HEK293 (cell line): ENCODE data around the gene DGKZ.
A peak's percentile ranks its signal among the peaks of the same experiment; 100 is the strongest.

Source experiments
- CTCF ChIA-PET: fragments of 350-600 bp; formaldehyde crosslinking; extraction: SDS; loops from one replicate; lab custom pipeline; 2021; ENCODE audit warnings: antibody characterized with exemption; lab: Yijun Ruan, JAX
- POLR2A ChIA-PET: fragments of 300-600 bp; formaldehyde crosslinking; extraction: SDS; loops from one replicate; lab custom pipeline; 2020; ENCODE audit warnings: antibody characterized with exemption, inconsistent platforms; lab: Yijun Ruan, JAX
- H3K27ac ChIP-seq: fragments of 200-500 bp; sonication (Bioruptor generic); 2 replicates; pipeline ENCODE4 v1.5.1; 2014; ENCODE audit warnings: low read depth, low read length, control low read depth, inconsistent platforms; ENCODE audit errors: extremely low read depth
- H3K36me3 ChIP-seq, 2 experiments: fragments of 200-500 bp in 1 of 2; sonication (Bioruptor generic) in 1 of 2; 1 replicate in 1 of 2; 2 replicates in 1 of 2; pipeline ENCODE4 v1.5.1; 2014 to 2017; ENCODE audit warnings: inconsistent platforms in 2 of 2, low read length in 2 of 2; ENCODE audit not compliant: control insufficient read depth in 2 of 2, insufficient read depth in 1 of 2
- H3K4me1 ChIP-seq: fragments of 200-500 bp; sonication (Bioruptor generic); 2 replicates; pipeline ENCODE4 v1.5.1; 2014; ENCODE audit warnings: mild to moderate bottlenecking, low read length, inconsistent platforms; ENCODE audit not compliant: control insufficient read depth, insufficient read depth
- H3K4me3 ChIP-seq: 2 replicates; pipeline ENCODE4 v1.5.1; 2011; ENCODE audit warnings: low read depth, mild to moderate bottlenecking, control low read depth, low read length, moderate library complexity
- H3K9me3 ChIP-seq: fragments of 200-500 bp; sonication (Bioruptor generic); 2 replicates; pipeline ENCODE4 v1.5.1; 2014; ENCODE audit warnings: low read depth, low read length, inconsistent platforms; ENCODE audit not compliant: control insufficient read depth, insufficient read depth
- GFI1B ChIP-seq: fragments of 450-650 bp; formaldehyde crosslinking; IDR thresholded peaks from 2 replicates; pipeline ENCODE4 v1.5.1; 2016; ENCODE audit warnings: missing biosample characterization, missing genetic modification characterization
- GLI2 ChIP-seq: fragments of 450-650 bp; formaldehyde crosslinking; IDR thresholded peaks from 2 replicates; pipeline ENCODE4; 2017; ENCODE audit warnings: missing biosample characterization, missing genetic modification characterization, low read depth, borderline replicate concordance
- GLIS1 ChIP-seq: fragments of 450-650 bp; formaldehyde crosslinking; IDR thresholded peaks from 2 replicates; pipeline ENCODE4 v1.5.1; 2016; ENCODE audit warnings: missing biosample characterization, missing genetic modification characterization
- RBAK ChIP-seq: fragments of 450-650 bp; formaldehyde crosslinking; IDR thresholded peaks from 2 replicates; pipeline ENCODE4 v1.5.1; 2016; ENCODE audit warnings: missing biosample characterization, missing genetic modification characterization
- SCRT1 ChIP-seq: fragments of 450-650 bp; formaldehyde crosslinking; IDR thresholded peaks from 2 replicates; pipeline ENCODE4 v1.5.1; 2016; ENCODE audit warnings: missing biosample characterization, missing genetic modification characterization, borderline replicate concordance
- TCF7L2 ChIP-seq: IDR thresholded peaks from 2 replicates; pipeline ENCODE4 v1.6.1; 2011; ENCODE audit warnings: low read depth, mild to moderate bottlenecking, inconsistent platforms, low read length, moderate library complexity, borderline replicate concordance
- TSHZ1 ChIP-seq: fragments of 450-650 bp; formaldehyde crosslinking; IDR thresholded peaks from 2 replicates; pipeline ENCODE4 v1.5.1; 2016; ENCODE audit warnings: missing biosample characterization, missing genetic modification characterization, borderline replicate concordance
- ZBTB8A ChIP-seq: fragments of 450-650 bp; formaldehyde crosslinking; IDR thresholded peaks from 2 replicates; pipeline ENCODE4 v1.5.1; 2016; ENCODE audit warnings: missing biosample characterization, missing genetic modification characterization
- ZNF133 ChIP-seq: fragments of 450-650 bp; formaldehyde crosslinking; IDR thresholded peaks from 2 replicates; pipeline ENCODE4 v1.5.1; 2016; ENCODE audit warnings: missing biosample characterization, missing genetic modification characterization
- ZNF138 ChIP-seq: fragments of 450-650 bp; formaldehyde crosslinking; IDR thresholded peaks from 2 replicates; pipeline ENCODE4 v1.5.1; 2016; ENCODE audit warnings: missing biosample characterization, missing genetic modification characterization, borderline replicate concordance
- ZNF140 ChIP-seq: fragments of 450-650 bp; formaldehyde crosslinking; IDR thresholded peaks from 2 replicates; pipeline ENCODE4 v1.5.1; 2016; ENCODE audit warnings: missing biosample characterization, missing genetic modification characterization
- ZNF202 ChIP-seq: fragments of 450-650 bp; formaldehyde crosslinking; IDR thresholded peaks from 2 replicates; pipeline ENCODE4 v1.5.1; 2016; ENCODE audit warnings: missing biosample characterization, missing genetic modification characterization, borderline replicate concordance
- ZNF302 ChIP-seq: fragments of 450-650 bp; formaldehyde crosslinking; IDR thresholded peaks from 2 replicates; pipeline ENCODE4 v1.5.1; 2016; ENCODE audit warnings: missing biosample characterization, missing genetic modification characterization, low read depth
- ZNF311 ChIP-seq: fragments of 450-650 bp; formaldehyde crosslinking; IDR thresholded peaks from 2 replicates; pipeline ENCODE4 v1.5.1; 2017; ENCODE audit warnings: missing biosample characterization, missing genetic modification characterization, borderline replicate concordance
- ZNF398 ChIP-seq: fragments of 450-650 bp; formaldehyde crosslinking; IDR thresholded peaks from 2 replicates; pipeline ENCODE4 v1.5.1; 2017; ENCODE audit warnings: missing biosample characterization, missing genetic modification characterization
- ZNF423 ChIP-seq: fragments of 450-650 bp; formaldehyde crosslinking; IDR thresholded peaks from 2 replicates; pipeline ENCODE4 v1.5.1; 2016; ENCODE audit warnings: missing biosample characterization, missing genetic modification characterization
- ZNF501 ChIP-seq: fragments of 450-650 bp; formaldehyde crosslinking; IDR thresholded peaks from 2 replicates; pipeline ENCODE4 v1.5.1; 2016; ENCODE audit warnings: missing biosample characterization, missing genetic modification characterization
- ZNF529 ChIP-seq: fragments of 450-650 bp; formaldehyde crosslinking; IDR thresholded peaks from 2 replicates; pipeline ENCODE4 v1.5.1; 2017; ENCODE audit warnings: missing genetic modification characterization, missing biosample characterization; ENCODE audit not compliant: insufficient replicate concordance
- ZNF580 ChIP-seq: fragments of 450-650 bp; formaldehyde crosslinking; IDR thresholded peaks from 2 replicates; pipeline ENCODE4 v1.5.1; 2016; ENCODE audit warnings: missing biosample characterization, missing genetic modification characterization
- ZNF624 ChIP-seq: fragments of 450-650 bp; formaldehyde crosslinking; IDR thresholded peaks from 2 replicates; pipeline ENCODE4 v1.5.1; 2017; ENCODE audit warnings: missing biosample characterization, missing genetic modification characterization
- ZNF639 ChIP-seq: fragments of 450-650 bp; formaldehyde crosslinking; IDR thresholded peaks from 2 replicates; pipeline ENCODE4 v1.5.1; 2016; ENCODE audit warnings: missing biosample characterization, missing genetic modification characterization
- ZNF747 ChIP-seq: fragments of 450-650 bp; formaldehyde crosslinking; IDR thresholded peaks from 2 replicates; pipeline ENCODE4 v1.5.1; 2016; ENCODE audit warnings: missing biosample characterization, missing genetic modification characterization
- ZNF777 ChIP-seq: fragments of 450-650 bp; formaldehyde crosslinking; IDR thresholded peaks from 2 replicates; pipeline ENCODE4 v1.5.1; 2017; ENCODE audit warnings: missing biosample characterization, missing genetic modification characterization, borderline replicate concordance
- TF ChIP-seq, protein P1 (sequence below): fragments of 450-650 bp; formaldehyde crosslinking; IDR thresholded peaks from 2 replicates; pipeline ENCODE4 v1.5.1; 2016; ENCODE audit warnings: missing biosample characterization, missing genetic modification characterization
- TF ChIP-seq, protein P2 (sequence below): fragments of 450-650 bp; formaldehyde crosslinking; IDR thresholded peaks from 2 replicates; pipeline ENCODE4 v1.5.1; 2016; ENCODE audit warnings: missing biosample characterization, missing genetic modification characterization
- TF ChIP-seq, protein P3 (sequence below): fragments of 450-650 bp; formaldehyde crosslinking; IDR thresholded peaks from 2 replicates; pipeline ENCODE4 v1.5.1; 2016; ENCODE audit warnings: missing biosample characterization, missing genetic modification characterization, borderline replicate concordance

The DGKZ gene

DNA sequence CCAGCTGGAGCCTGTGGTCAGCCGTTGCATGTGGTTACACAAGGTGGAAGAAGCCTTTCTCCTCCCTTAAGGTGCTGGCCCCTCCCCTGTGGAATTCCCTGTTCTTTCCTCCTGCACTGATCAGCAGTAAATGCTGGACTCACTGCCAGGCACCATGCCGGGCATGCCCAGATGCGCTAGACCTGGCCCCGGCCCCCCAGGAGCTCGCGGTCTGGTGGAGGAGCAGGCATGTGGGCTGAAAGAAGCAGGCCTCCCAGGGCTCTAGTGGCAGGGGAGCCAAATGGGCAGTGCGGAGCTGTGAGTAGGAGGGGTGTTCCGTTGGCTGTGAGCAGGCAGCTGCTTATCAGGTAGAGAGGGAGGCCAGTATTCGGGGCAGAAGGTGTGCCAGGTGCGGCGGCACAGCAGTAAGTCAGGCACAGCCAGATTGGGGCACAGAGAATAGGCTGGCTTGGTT lies 10.2 kb downstream of the DGKZ start:
- H3K4me1 ChIP-seq, result peaks cover 9% of the 10 kb centered on the region
- ChIA-PET POLR2A (interaction anchor here (1.1 kb wide), 1 partner anchor 21 kb away, joined by 4 read pairs; no protein-coding TSS in a partner anchor), CTCF (interaction anchor here (0.5 to 1.9 kb wide), 6 partner anchors 8 to 133 kb away, joined by 3 to 8 read pairs (median 3); partner anchors contain the start of gene DGKZ)
- H3K9me3 ChIP-seq, result no peaks in the 10 kb centered on the region
- H3K27ac ChIP-seq, result no peak overlapping the region
- peaks cover 0 to 14% of the 10 kb centered on the region in 2 experiments; a peak in 1 of 3 replicates for H3K36me3 ChIP-seq
- H3K4me3 ChIP-seq, result no peak overlapping the region
- TF ChIP-seq, protein P1, sequence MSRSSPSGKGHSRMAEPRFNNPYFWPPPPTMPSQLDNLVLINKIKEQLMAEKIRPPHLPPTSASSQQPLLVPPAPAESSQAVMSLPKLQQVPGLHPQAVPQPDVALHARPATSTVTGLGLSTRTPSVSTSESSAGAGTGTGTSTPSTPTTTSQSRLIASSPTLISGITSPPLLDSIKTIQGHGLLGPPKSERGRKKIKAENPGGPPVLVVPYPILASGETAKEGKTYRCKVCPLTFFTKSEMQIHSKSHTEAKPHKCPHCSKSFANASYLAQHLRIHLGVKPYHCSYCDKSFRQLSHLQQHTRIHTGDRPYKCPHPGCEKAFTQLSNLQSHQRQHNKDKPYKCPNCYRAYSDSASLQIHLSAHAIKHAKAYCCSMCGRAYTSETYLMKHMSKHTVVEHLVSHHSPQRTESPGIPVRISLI (tag by site-specific recombination), result no peak
- 0 out of 2 replicates have a peak, but pooled peaks have one; percentile 32 for TF ChIP-seq ZBTB8A (tag by site-specific recombination)
- TF ChIP-seq, protein P2, sequence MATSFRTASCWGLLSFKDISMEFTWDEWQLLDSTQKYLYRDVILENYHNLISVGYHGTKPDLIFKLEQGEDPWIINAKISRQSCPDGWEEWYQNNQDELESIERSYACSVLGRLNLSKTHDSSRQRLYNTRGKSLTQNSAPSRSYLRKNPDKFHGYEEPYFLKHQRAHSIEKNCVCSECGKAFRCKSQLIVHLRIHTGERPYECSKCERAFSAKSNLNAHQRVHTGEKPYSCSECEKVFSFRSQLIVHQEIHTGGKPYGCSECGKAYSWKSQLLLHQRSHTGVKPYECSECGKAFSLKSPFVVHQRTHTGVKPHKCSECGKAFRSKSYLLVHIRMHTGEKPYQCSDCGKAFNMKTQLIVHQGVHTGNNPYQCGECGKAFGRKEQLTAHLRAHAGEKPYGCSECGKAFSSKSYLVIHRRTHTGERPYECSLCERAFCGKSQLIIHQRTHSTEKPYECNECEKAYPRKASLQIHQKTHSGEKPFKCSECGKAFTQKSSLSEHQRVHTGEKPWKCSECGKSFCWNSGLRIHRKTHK, result no peak
- TF ChIP-seq ZNF747, result no peak
- TF ChIP-seq ZNF138, result no peak
- TF ChIP-seq GFI1B, result no peak
- no peak for TF ChIP-seq ZNF302 (tag by site-specific recombination)
- TF ChIP-seq ZNF423 (tag by site-specific recombination), result no peak
- no peak for TF ChIP-seq ZNF777
- TF ChIP-seq ZNF580 (tag by site-specific recombination), result no peak
- no peak for TF ChIP-seq ZNF501 (tag by site-specific recombination)
- no peak for TF ChIP-seq ZNF202 (tag by site-specific recombination)
- no peak for TF ChIP-seq RBAK (tag by site-specific recombination)
- TF ChIP-seq ZNF140 (tag by site-specific recombination), result no peak
- peak; percentile 52 for TF ChIP-seq GLIS1 (tag by site-specific recombination)
- no peak for TF ChIP-seq ZNF624 (tag by site-specific recombination)
- TF ChIP-seq ZNF133, result no peak
- TF ChIP-seq TCF7L2, result no peak
- TF ChIP-seq ZNF398 (tag by site-specific recombination), result no peak
- no peak for TF ChIP-seq GLI2
- no peak for TF ChIP-seq ZNF529 (tag by site-specific recombination)
- no peak for TF ChIP-seq SCRT1
- TF ChIP-seq, protein P3, sequence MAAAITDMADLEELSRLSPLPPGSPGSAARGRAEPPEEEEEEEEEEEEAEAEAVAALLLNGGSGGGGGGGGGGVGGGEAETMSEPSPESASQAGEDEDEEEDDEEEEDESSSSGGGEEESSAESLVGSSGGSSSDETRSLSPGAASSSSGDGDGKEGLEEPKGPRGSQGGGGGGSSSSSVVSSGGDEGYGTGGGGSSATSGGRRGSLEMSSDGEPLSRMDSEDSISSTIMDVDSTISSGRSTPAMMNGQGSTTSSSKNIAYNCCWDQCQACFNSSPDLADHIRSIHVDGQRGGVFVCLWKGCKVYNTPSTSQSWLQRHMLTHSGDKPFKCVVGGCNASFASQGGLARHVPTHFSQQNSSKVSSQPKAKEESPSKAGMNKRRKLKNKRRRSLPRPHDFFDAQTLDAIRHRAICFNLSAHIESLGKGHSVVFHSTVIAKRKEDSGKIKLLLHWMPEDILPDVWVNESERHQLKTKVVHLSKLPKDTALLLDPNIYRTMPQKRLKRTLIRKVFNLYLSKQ (tag by site-specific recombination), result no peak
- no peak for TF ChIP-seq ZNF639 (tag by site-specific recombination)
- no peak for TF ChIP-seq ZNF311
- TF ChIP-seq TSHZ1 (tag by site-specific recombination), result no peak
